ENCODE results near the gene PCNX1.
"Not testable (repeated sequence)": the region's sequence is repeated elsewhere in the genome, so short reads cannot be mapped to it uniquely, and the experiment has no call there.

The PCNX1 gene

GRCh38 chr14:71122866-71123565 is 215.8 kb downstream of the PCNX1 start:
- no peak for DNase-seq (ENCODE audit: low read depth in 2 of 2)

- no peak for DNase-seq (ENCODE audit: low read depth in 2 of 2)
Observed at GRCh38 chr14:71123579-71124135, 216.4 kb downstream of the PCNX1 start.

GRCh38 chr14:71129716-71130490 is 222.6 kb downstream of the PCNX1 start:
- DNase-seq (ENCODE audit: low read depth in 2 of 2): not testable (repeated sequence)

- no peak for DNase-seq (ENCODE audit: low read depth in 2 of 2)
Observed at GRCh38 chr14:71130491-71131179, 223.4 kb downstream of the PCNX1 start.

GRCh38 chr14:71133296-71133695 is 226.0 kb downstream of the PCNX1 start:
- DNase-seq (ENCODE audit: low read depth in 2 of 2): no peak

DNA sequence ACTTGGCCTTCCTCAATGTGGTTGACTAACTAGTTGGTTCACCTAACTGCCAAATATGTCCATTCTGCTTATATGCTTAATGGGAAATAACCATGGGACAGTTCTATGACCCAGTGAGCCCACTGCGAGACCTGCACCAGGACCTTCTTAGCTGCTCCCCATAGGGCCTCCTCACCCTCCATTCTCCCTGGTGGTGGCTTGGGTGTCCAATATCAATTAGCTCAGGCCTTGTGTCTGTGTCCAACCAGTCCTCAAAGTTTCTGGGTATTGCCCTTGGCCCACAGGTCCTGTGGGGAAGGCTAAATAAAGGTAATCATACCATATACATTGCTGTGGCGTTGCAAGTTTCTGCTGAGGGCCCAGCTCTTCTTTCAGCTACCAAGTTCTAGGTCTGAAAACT is 228.2 kb downstream of the PCNX1 start:
- no peak for DNase-seq (ENCODE audit: low read depth in 2 of 2)

DNA sequence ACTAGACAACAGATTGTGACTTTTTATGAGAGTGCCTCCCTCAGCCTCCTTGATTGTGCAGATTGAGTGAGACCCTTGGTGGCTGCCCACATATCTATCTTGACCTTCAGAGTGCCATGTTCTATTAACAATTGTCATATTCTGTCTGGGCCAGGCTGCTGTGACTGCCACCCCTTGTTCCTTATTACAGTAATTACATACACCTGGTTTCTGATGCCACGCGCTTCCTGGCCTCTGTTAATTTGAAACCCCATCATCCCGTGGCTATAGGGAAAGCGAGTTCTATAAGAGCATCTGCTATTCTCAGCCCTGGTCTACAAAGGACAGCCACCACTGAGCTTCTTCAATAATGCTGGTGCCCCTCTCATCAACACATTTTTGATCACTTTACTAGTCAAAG is 228.7 kb downstream of the PCNX1 start:
- DNase-seq (ENCODE audit: low read depth in 2 of 2): no peak

GRCh38 chr14:71136386-71137060 is 229.3 kb downstream of the PCNX1 start:
- no peak for DNase-seq (ENCODE audit: low read depth in 2 of 2)

DNA sequence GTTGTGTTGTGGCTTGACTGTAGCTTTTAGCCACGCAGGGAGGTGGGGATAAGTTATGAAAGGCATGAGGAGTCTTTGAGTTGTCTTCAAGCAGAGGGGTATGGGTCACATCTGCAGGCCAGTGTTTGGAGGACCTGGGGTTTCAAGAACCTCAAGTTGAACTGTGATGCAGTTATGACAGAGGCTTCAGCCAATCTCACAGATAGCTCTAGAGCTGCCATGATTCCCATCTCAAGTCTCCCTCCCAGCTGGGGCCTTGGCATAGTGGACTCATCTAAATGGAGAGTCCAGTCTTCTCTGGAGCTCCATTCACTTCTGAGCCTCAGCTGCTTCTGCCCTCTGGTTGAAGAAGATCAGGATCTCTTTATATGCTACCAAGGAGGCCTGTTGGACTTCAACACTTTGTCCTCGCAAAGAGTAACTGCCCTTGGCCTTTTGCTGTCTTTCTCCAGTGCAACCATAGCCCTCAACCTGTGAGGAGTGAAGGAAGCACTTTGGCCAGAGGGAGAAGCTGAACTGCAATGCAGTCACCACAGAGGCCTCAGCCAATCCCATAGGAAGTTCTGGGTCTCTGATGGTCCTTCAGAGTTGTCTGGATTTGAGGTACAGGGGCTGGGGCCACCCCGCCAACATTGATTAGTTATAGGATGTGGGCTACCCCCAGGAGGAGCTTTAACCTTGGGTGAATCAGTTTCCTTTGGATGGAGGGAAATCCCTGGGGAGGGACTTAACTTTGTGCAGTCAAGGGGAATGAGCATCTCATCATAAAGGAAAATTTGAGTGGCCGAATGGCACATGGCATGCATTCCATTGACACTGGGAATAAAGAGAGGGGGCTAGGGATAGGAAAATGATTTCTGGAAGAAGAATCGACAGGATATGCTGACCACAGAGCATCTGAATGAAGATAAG is 230.5 kb downstream of the PCNX1 start:
- no peak for DNase-seq (ENCODE audit: low read depth in 2 of 2)

DNA sequence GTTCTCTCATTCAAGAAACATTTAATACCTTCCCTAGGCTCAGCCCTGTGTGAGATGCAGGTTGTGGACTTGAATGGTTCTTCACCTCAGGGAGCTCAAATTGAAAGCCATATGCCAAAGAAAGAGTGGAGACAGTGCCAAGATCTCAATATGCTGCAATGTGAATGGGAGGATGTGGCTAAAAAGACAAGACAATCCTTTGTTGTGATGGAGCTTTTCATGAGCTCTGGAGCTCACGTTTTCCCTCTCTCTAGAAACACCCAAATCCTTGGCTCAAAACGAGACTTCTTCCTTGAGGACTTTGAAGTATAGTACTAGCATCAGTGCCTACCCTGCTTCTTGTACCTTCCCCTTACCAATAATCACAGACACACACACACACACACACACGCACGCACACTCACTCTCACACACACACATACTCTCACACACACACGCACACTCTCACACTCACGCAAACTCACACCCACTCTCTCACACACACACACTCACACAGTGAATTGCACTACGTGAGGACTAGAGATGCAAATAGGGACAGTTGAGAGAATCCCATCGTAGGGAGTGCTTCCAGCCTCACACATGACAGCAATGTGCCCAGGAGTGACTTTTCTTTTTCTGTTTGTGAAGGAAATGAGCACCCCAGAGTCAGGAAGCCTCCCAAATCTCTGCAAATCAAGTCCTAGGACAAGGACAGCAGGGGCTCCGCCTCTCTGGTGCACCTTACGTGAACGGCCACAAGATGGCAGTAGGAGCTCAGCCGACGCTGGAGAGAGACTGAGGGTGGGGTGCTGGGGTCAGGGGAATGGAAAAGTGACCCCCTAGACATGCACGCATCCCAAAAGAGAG is 231.4 kb downstream of the PCNX1 start:
- peak in 1 of 2 donors; percentile 42 for DNase-seq (ENCODE audit: low read depth in 2 of 2)

DNA sequence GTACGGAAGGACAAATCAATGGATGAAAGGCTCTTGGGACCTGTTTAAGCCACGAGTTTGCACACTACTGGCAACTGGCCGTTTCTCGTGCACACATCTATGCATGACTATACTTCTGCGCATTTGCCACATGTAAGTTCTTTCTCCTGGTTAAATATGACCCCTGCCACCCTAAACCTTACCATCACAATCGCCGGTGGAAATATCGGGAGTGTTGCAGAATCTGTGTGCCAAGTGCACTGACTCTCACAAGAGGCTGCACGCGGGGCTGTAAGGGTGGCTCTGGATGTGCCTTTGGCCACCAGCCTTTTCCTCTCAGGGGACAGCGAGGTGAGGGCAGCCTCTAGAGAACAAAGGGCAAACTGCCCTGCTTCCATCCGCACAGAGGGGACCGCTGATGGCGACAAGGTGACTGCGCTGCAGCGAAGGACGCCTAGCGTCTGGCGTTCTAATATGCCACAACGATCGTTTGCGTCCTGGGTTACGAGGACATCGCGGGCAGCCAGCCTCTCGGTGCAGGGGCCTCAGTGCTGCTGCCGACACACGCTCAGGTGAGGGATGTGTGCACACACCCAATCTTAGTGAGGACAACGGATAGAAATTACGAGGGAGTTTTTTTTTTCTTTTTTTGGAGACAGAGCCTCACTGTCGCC is 232.2 kb downstream of the PCNX1 start:
- no peak for DNase-seq (ENCODE audit: low read depth in 2 of 2)

DNA sequence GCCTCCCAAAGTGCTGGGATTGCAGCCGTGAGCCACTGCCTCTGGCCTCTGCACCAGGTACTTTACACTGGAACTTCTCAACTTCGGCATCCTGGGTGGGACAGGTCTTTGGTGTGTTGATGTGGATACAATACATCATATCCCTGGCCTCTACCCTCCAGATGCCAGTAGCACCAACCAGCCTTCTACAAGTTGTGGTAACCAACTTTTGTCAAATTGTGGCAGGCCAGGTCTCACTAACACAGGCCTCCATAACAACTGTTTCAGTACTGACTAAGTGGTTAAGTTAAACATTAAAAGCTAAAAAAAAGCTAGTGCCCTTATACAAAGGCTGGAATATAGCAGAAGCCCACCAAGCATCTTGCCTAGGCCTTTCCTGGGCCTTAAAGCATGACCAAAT is 232.9 kb downstream of the PCNX1 start:
- no peak for DNase-seq (ENCODE audit: low read depth in 2 of 2)

DNA sequence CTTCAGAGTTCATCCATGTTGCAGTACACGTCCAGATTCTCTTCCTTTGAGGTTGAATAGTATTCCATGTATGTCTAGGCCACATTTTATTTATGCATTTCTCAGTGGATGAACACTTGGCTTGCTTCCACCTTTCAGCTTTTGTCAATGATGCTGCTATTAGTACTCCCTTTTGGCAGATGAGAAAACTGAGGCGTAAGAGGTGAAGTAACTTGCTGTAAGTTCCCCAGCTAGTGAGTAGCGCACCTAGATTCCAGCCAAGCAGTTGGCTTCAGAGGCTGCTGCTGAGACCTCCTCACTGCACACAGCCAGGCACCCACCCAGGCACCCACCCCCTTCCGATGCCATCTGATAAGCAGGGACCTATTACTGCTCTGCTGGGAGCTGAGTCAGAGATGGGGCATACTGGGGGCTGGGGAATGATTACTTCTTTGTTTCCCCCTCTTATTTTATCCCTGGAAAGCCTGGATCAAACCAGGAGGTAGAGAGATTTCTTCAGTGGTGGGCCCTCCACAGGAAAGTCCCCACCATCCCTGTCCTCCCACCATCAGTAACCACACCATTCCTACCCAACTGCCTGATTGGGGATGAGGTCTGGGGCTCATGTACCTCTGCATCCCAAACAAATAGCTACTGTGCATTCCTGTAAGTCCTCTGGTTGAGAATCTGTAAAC is 234.6 kb downstream of the PCNX1 start:
- no peak for DNase-seq (ENCODE audit: low read depth in 2 of 2)

GRCh38 chr14:71142375-71143038 is 235.2 kb downstream of the PCNX1 start:
- DNase-seq (ENCODE audit: low read depth in 2 of 2): no peak

DNA sequence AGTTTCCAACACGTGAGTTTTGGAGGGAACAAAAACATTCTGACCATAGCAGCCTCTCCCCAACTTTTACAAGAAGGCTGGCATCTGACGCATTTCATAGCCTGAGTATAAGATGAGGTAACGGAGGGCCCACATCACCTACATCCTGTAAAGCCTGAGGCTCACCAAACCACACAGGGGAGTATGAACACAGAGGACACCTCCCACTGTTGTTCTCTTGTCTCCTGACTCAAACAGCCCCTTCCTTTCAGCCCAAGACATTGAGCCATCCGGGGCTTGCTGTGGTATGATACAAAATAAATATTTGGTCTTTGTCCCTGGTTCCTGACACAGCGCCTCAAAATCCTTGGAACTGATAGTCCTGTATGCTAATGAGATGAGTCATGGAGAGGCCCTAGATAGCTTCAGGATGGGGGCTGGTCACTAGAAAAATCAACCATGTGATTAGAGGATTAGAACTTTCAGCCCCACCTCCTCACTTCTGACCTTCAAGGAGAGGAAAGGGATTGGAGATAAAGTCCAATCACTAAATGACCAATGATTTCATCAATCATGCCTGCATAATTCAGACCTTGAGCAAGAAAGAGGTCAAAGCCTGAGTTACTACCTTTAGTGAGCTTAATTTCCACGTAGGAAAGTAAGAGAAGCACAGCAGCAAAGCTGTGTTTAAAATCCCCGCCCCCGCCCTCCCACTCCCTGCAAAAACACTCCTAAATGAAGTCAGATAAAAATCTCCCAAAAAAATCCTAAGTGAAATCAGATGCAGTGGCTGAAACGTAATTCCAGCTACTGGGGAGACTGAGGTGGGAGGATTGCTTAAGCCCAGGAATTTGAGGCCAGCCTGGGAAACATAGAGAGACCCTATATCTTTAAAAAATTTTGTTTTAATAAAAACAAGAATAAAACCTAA is 236.4 kb downstream of the PCNX1 start:
- DNase-seq (ENCODE audit: low read depth in 2 of 2): peak; percentile 41 to 59

- DNase-seq (ENCODE audit: low read depth in 2 of 2): not testable (repeated sequence)
Observed at GRCh38 chr14:71147335-71147734, 240.1 kb downstream of the PCNX1 start.

DNA sequence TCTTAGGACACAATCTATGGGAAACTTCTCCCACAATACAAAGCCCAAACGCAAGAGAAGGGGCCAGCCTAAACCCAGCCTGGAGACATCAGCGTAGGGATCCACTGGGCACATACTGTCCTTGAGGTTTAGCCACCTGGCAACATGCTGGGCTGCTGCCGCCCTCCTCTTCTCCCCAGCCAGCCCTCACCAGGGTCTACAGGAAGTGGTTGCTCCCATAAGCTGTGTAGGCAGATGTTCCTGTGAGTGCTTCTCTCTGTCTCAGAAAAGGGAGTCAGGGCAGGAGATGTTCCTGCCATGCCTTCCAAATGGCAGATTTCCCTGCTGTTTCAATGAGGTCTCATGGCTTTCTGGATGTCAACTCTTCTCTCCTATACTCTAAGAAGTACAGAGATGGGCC is 241.4 kb downstream of the PCNX1 start:
- no peak for DNase-seq (ENCODE audit: low read depth in 2 of 2)
